Panc1 (cell line): ENCODE results near the gene PRR14L. TPM values are rescaled to one million over a fixed set of nuclear protein-coding genes. Genes with fewer than 3 reads are reported as not detected.

Experiments
- ATAC-seq: fragments of 200-7000 bp; cut with Tn5 transposase; 2 replicates; pipeline ENCODE4 v1.9.1; 2020; ENCODE audit warnings: mild to moderate bottlenecking, moderate library complexity
- BruUV-seq: library from RNA; stranded (reverse); fragments of 400-500 nt; replicated peaks from 2 replicates; lab custom pipeline; 2021; lab: Mats Ljungman, UMichigan
- CTCF ChIA-PET: fragments of 300-600 bp; sonication (Branson Sonifier 250); formaldehyde crosslinking; loops from one replicate; lab custom pipeline; 2022; ENCODE audit warnings: antibody characterized with exemption; lab: Charles Lee
- POLR2A ChIA-PET: fragments of 300-600 bp; sonication (Branson Sonifier 250); formaldehyde crosslinking; loops from one replicate; lab custom pipeline; 2022; ENCODE audit warnings: antibody characterized with exemption; lab: Charles Lee
- DNase-seq: peaks from one replicate; pipeline ENCODE4 v3.0.0-alpha.2; 2010; ENCODE audit warnings: low read depth, low spot score
- H3K27ac ChIP-seq: 2 replicates; pipeline ENCODE4 v1.5.1; 2011; ENCODE audit warnings: mild to moderate bottlenecking, low read length, inconsistent platforms
- H3K27me3 ChIP-seq: fragments of 200-500 bp; sonication (Bioruptor generic); 2 replicates; pipeline ENCODE4 v1.6.0; 2014; ENCODE audit warnings: low read length, inconsistent platforms; ENCODE audit not compliant: control insufficient read depth, insufficient read depth
- H3K36me3 ChIP-seq: fragments of 200-500 bp; sonication (Bioruptor generic); 2 replicates; pipeline ENCODE4 v1.5.1; 2014; ENCODE audit warnings: inconsistent platforms, mild to moderate bottlenecking, low read length, moderate library complexity; ENCODE audit not compliant: control insufficient read depth, insufficient read depth
- H3K4me1 ChIP-seq: 2 replicates; pipeline ENCODE4 v1.5.1; 2011; ENCODE audit warnings: inconsistent platforms, mild to moderate bottlenecking, low read length, moderate library complexity; ENCODE audit not compliant: control insufficient read depth, insufficient read depth
- H3K4me3 ChIP-seq, 2 experiments: 2 replicates each; pipeline ENCODE4 v1.5.1; 2011 to 2012; ENCODE audit warnings: low read depth in 2 of 2, low read length in 2 of 2, mild to moderate bottlenecking in 2 of 2, inconsistent platforms in 1 of 2, moderate library complexity in 1 of 2
- H3K9me3 ChIP-seq: fragments of 200-500 bp; sonication (Bioruptor generic); 2 replicates; pipeline ENCODE4 v1.5.1; 2014; ENCODE audit warnings: low read depth, mild to moderate bottlenecking, inconsistent platforms, low read length, moderate library complexity; ENCODE audit not compliant: control insufficient read depth, insufficient read depth
- POLR2AphosphoS5 ChIP-seq: IDR thresholded peaks from 2 replicates; pipeline ENCODE4 v1.6.1; 2012; ENCODE audit warnings: mild to moderate bottlenecking, low read depth, low read length, moderate library complexity
- SIN3A ChIP-seq: IDR thresholded peaks from 2 replicates; pipeline ENCODE4 v1.6.1; 2012; ENCODE audit warnings: low read depth, mild to moderate bottlenecking, low read length, moderate library complexity, borderline replicate concordance; ENCODE audit not compliant: insufficient read depth
- TCF7L2 ChIP-seq: IDR thresholded peaks from 2 replicates; pipeline ENCODE4 v1.6.1; 2011; ENCODE audit warnings: mild to moderate bottlenecking, low read depth, low read length, inconsistent platforms
- in situ Hi-C: cut with HindIII; loops from 2 replicates; pipeline ENCODE4 v1.10.0; 2016; ENCODE audit warnings: low sequenced_read_pairs, low pct_unique_long_range_greater_than_20kb
- intact Hi-C: fragments of 100-400 bp; cut with micrococcal nuclease; formaldehyde crosslinking; loops from one replicate; pipeline ENCODE4 v1.10.0; 2022; ENCODE audit not compliant: unreplicated experiment
- total RNA-seq: library from RNA; stranded (reverse); gene quantifications from one replicate; pipeline ENCODE4 v1.2.1, GENCODE V29; 2021; ENCODE audit not compliant: unreplicated experiment
- TF ChIP-seq, protein P1 (sequence below): fragments of 450-650 bp; IDR thresholded peaks from 2 replicates; pipeline ENCODE4 v1.5.1; 2017; ENCODE audit warnings: mild to moderate bottlenecking
- TF ChIP-seq, protein P2 (sequence below), 2 experiments: IDR thresholded peaks; 2 replicates each; pipeline ENCODE4 v1.6.1; 2011 to 2012; ENCODE audit warnings: low read depth in 2 of 2, control low read depth in 1 of 2, low read length in 1 of 2, mild to moderate bottlenecking in 1 of 2, moderate library complexity in 1 of 2; ENCODE audit not compliant: insufficient read depth in 1 of 2

PRR14L gene
- total RNA-seq, 1 experiment from 2014 or later = 45.7 TPM

DNA sequence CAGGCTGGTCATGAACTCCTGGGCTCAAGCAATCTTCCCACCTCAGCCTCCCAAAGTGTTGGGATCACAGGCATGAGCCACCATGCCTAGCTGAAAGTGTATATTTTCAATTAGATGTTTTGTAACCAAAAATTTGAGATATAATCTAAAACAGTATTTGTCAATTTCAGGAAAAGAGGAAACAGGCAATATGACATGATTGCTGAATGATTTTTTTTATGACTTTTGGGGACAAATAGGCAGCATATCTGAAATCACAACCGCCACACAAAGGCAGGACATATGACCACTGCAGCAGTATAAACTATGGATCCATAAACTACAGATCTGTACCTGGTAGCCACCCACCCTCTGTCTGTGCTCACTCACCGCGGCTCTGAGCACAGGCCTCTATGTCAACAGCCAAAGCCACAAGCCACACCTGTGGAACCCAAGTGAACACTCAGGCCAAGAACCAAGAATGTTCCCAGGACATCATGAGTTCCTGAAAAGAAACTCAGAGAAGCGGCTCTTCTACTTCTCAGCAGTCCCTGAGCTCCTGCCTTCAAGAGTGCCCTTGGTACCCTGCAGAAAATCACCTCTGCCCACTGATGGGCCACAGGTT, 110.4 kb downstream of the PRR14L start:
- no peak for ATAC-seq
- in situ Hi-C loops = no loop called here
- TF ChIP-seq TCF7L2 (no peak), POLR2AphosphoS5 (no peak), SIN3A (no peak)
- TF ChIP-seq, protein P1, sequence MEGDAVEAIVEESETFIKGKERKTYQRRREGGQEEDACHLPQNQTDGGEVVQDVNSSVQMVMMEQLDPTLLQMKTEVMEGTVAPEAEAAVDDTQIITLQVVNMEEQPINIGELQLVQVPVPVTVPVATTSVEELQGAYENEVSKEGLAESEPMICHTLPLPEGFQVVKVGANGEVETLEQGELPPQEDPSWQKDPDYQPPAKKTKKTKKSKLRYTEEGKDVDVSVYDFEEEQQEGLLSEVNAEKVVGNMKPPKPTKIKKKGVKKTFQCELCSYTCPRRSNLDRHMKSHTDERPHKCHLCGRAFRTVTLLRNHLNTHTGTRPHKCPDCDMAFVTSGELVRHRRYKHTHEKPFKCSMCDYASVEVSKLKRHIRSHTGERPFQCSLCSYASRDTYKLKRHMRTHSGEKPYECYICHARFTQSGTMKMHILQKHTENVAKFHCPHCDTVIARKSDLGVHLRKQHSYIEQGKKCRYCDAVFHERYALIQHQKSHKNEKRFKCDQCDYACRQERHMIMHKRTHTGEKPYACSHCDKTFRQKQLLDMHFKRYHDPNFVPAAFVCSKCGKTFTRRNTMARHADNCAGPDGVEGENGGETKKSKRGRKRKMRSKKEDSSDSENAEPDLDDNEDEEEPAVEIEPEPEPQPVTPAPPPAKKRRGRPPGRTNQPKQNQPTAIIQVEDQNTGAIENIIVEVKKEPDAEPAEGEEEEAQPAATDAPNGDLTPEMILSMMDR = no peak
- TF ChIP-seq, protein P2, sequence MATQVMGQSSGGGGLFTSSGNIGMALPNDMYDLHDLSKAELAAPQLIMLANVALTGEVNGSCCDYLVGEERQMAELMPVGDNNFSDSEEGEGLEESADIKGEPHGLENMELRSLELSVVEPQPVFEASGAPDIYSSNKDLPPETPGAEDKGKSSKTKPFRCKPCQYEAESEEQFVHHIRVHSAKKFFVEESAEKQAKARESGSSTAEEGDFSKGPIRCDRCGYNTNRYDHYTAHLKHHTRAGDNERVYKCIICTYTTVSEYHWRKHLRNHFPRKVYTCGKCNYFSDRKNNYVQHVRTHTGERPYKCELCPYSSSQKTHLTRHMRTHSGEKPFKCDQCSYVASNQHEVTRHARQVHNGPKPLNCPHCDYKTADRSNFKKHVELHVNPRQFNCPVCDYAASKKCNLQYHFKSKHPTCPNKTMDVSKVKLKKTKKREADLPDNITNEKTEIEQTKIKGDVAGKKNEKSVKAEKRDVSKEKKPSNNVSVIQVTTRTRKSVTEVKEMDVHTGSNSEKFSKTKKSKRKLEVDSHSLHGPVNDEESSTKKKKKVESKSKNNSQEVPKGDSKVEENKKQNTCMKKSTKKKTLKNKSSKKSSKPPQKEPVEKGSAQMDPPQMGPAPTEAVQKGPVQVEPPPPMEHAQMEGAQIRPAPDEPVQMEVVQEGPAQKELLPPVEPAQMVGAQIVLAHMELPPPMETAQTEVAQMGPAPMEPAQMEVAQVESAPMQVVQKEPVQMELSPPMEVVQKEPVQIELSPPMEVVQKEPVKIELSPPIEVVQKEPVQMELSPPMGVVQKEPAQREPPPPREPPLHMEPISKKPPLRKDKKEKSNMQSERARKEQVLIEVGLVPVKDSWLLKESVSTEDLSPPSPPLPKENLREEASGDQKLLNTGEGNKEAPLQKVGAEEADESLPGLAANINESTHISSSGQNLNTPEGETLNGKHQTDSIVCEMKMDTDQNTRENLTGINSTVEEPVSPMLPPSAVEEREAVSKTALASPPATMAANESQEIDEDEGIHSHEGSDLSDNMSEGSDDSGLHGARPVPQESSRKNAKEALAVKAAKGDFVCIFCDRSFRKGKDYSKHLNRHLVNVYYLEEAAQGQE (IDR thresholded peaks at IDR 0.05; ENCODE audit: insufficient read depth in 1 of 2, low read depth in 2 of 2, low read length in 1 of 2) = no peak
- no peak overlapping the region for H3K27ac ChIP-seq
- DNase-seq = no peak
- no peaks in the 10 kb centered on the region for H3K27me3 ChIP-seq
- H3K9me3 ChIP-seq = no peaks in the 10 kb centered on the region
- H3K36me3 ChIP-seq = no peaks in the 10 kb centered on the region
- H3K4me1 ChIP-seq = no peaks in the 10 kb centered on the region; the same call in 1 of the 2 replicates
- intact Hi-C loops = loop anchor here (10.0 kb wide), 1 partner anchor 75 kb away; no protein-coding TSS in a partner anchor
- H3K4me3 ChIP-seq = no peak overlapping the region
- ChIA-PET CTCF (no interaction called here), POLR2A (interaction anchor here (0.5 to 0.6 kb wide), 3 partner anchors 23 to 369 kb away, joined by 4 to 18 read pairs (median 10); no protein-coding TSS in a partner anchor)
- no TSS peak for BruUV-seq

DNA sequence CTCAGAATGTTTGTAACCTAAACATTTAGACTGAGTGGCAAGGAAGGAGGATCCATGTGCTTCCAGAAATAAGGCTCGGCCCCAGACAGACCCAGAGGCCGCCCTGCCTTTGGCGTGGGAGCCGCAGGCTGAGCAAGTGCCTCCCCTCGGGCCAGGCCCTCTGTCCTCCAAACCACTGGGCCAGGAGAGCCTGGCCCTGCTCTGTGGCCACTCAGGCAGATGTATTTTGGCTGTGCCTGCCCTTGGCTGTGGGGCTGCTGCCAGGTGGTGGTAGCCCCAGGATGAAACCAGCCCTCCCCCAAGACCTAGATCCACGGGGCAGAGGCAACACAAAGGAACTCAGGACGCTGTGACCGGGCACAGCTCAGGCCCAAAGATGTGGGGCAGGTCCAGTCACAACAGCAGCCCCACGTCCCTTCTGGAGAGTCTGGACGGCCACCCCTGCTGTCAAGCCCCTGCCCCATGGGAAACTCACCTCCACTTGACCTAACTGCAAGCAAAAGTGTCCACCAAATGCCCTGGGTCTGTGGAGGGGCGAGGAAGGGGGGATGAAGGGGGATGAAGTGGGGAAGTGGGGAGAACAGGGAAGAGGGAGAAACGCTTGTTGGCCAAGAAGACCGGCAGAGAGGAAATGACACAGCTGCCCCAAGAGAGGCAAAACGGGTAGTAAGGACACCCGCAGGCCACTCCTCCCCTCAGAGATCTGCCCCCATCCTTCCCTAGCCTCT, 111.9 kb downstream of the PRR14L start:
- TF ChIP-seq POLR2AphosphoS5 (no peak), TCF7L2 (no peak), SIN3A (no peak)
- TF ChIP-seq, protein P1 = no peak
- TF ChIP-seq, protein P2 (IDR thresholded peaks at IDR 0.05; ENCODE audit: insufficient read depth in 1 of 2, low read depth in 2 of 2, low read length in 1 of 2) = no peak
- DNase-seq (no peak), ATAC-seq (no peak)
- Histone ChIP-seq H3K9me3 (no peaks in the 10 kb centered on the region), H3K4me3 (no peak overlapping the region), H3K4me1 (no peaks in the 10 kb centered on the region; the same call in 1 of the 2 replicates), H3K27ac (no peak overlapping the region), H3K27me3 (no peaks in the 10 kb centered on the region), H3K36me3 (no peaks in the 10 kb centered on the region)
- POLR2A ChIA-PET = no interaction called here
- in situ Hi-C loops (no loop called here), intact Hi-C loops (loop anchor here (10.0 kb wide), 1 partner anchor 73 kb away; no protein-coding TSS in a partner anchor)
- CTCF ChIA-PET = interaction anchor here (0.7 kb wide), 1 partner anchor 109 kb away, joined by 8 read pairs; no protein-coding TSS in a partner anchor
- no TSS peak for BruUV-seq
